ENCODE data around the gene MTSS2.

The MTSS2 gene

GRCh38 chr16:70687671-70688245, 1.9 kb upstream of the MTSS2 start:
- Histone ChIP-seq H3K36me3 (ENCODE audit: control insufficient read depth in 5 of 5, insufficient read depth in 5 of 5, low read length in 5 of 5) (peaks cover 0 to 7% (median 0%) of the 10 kb centered on the region in 5 donors), H3K27ac (ENCODE audit: low read depth, low read length) (peak overlapping the region; percentile 75), H3K9ac (ENCODE audit: low read length in 5 of 5) (peak overlapping the region in 1 of 5 donors; percentile 10), H3K4me1 (ENCODE audit: control insufficient read depth in 5 of 5, insufficient read depth in 5 of 5, low read length in 5 of 5) (peaks cover 25 to 92% (median 87%) of the 10 kb centered on the region in 5 donors), H3K4me3 (ENCODE audit: low read depth in 1 of 5, low read length in 5 of 5) (no peak overlapping the region), H3K9me3 (ENCODE audit: control insufficient read depth in 5 of 5, low read length in 5 of 5) (no peaks in the 10 kb centered on the region), H3K27me3 (ENCODE audit: control insufficient read depth in 5 of 5, insufficient read depth in 4 of 5, low read length in 5 of 5) (no peaks in the 10 kb centered on the region)

GRCh38 chr16:70687102-70687511, 1.3 kb upstream of the MTSS2 start:
- Histone ChIP-seq H3K36me3 (ENCODE audit: control insufficient read depth in 5 of 5, insufficient read depth in 5 of 5, low read length in 5 of 5) (peaks cover 0 to 3% (median 0%) of the 10 kb centered on the region in 5 donors), H3K4me1 (ENCODE audit: control insufficient read depth in 5 of 5, insufficient read depth in 5 of 5, low read length in 5 of 5) (peaks cover 23 to 92% (median 87%) of the 10 kb centered on the region in 5 donors), H3K27me3 (ENCODE audit: control insufficient read depth in 5 of 5, insufficient read depth in 4 of 5, low read length in 5 of 5) (no peaks in the 10 kb centered on the region), H3K27ac (ENCODE audit: low read depth, low read length) (peak overlapping the region; percentile 75), H3K9ac (ENCODE audit: low read length in 5 of 5) (no peak overlapping the region), H3K9me3 (ENCODE audit: control insufficient read depth in 5 of 5, low read length in 5 of 5) (no peaks in the 10 kb centered on the region), H3K4me3 (ENCODE audit: low read depth in 1 of 5, low read length in 5 of 5) (no peak overlapping the region)

- Histone ChIP-seq H3K36me3 (ENCODE audit: control insufficient read depth in 5 of 5, insufficient read depth in 5 of 5, low read length in 5 of 5) (peaks cover 0 to 3% (median 0%) of the 10 kb centered on the region in 5 donors), H3K9me3 (ENCODE audit: control insufficient read depth in 5 of 5, low read length in 5 of 5) (no peaks in the 10 kb centered on the region), H3K4me1 (ENCODE audit: control insufficient read depth in 5 of 5, insufficient read depth in 5 of 5, low read length in 5 of 5) (peaks cover 20 to 92% (median 87%) of the 10 kb centered on the region in 5 donors), H3K4me3 (ENCODE audit: low read depth in 1 of 5, low read length in 5 of 5) (peak overlapping the region in 4 of 5 donors; percentile 39 to 78 (median 50)), H3K27me3 (ENCODE audit: control insufficient read depth in 5 of 5, insufficient read depth in 4 of 5, low read length in 5 of 5) (no peaks in the 10 kb centered on the region), H3K9ac (ENCODE audit: low read length in 5 of 5) (peak overlapping the region in 3 of 5 donors; percentile 33 to 73 (median 68)), H3K27ac (ENCODE audit: low read depth, low read length) (peak overlapping the region; percentile 75)
Measured at GRCh38 chr16:70686376-70687101, 686 bp upstream of the MTSS2 start.

- H3K9ac ChIP-seq (ENCODE audit: low read length in 5 of 5), result peak overlapping the region in 4 of 5 donors; percentile 68 to 77 (median 69)
- peak overlapping the region; percentile 75 to 80 (median 76) for H3K4me3 ChIP-seq (ENCODE audit: low read depth in 1 of 5, low read length in 5 of 5)
- H3K4me1 ChIP-seq (ENCODE audit: control insufficient read depth in 5 of 5, insufficient read depth in 5 of 5, low read length in 5 of 5), result peaks cover 17 to 89% (median 87%) of the 10 kb centered on the region in 5 donors
- peaks cover 0 to 5% (median 0%) of the 10 kb centered on the region in 5 donors for H3K36me3 ChIP-seq (ENCODE audit: control insufficient read depth in 5 of 5, insufficient read depth in 5 of 5, low read length in 5 of 5)
- no peak overlapping the region for H3K27ac ChIP-seq (ENCODE audit: low read depth, low read length)
- no peaks in the 10 kb centered on the region for H3K9me3 ChIP-seq (ENCODE audit: control insufficient read depth in 5 of 5, low read length in 5 of 5)
- H3K27me3 ChIP-seq (ENCODE audit: control insufficient read depth in 5 of 5, insufficient read depth in 4 of 5, low read length in 5 of 5), result no peaks in the 10 kb centered on the region
Measured at GRCh38 chr16:70685061-70685937, 554 bp downstream of the MTSS2 start.

GRCh38 chr16:70684146-70685060, 1.4 kb downstream of the MTSS2 start:
- H3K27me3 ChIP-seq (ENCODE audit: control insufficient read depth in 5 of 5, insufficient read depth in 4 of 5, low read length in 5 of 5), result no peaks in the 10 kb centered on the region
- peak overlapping the region; percentile 75 to 80 (median 76) for H3K4me3 ChIP-seq (ENCODE audit: low read depth in 1 of 5, low read length in 5 of 5)
- H3K4me1 ChIP-seq (ENCODE audit: control insufficient read depth in 5 of 5, insufficient read depth in 5 of 5, low read length in 5 of 5), result peaks cover 15 to 83% (median 81%) of the 10 kb centered on the region in 5 donors
- H3K36me3 ChIP-seq (ENCODE audit: control insufficient read depth in 5 of 5, insufficient read depth in 5 of 5, low read length in 5 of 5), result peaks cover 0 to 9% (median 0%) of the 10 kb centered on the region in 5 donors
- H3K9me3 ChIP-seq (ENCODE audit: control insufficient read depth in 5 of 5, low read length in 5 of 5), result no peaks in the 10 kb centered on the region
- H3K9ac ChIP-seq (ENCODE audit: low read length in 5 of 5), result peak overlapping the region in 4 of 5 donors; percentile 64 to 77 (median 69)
- H3K27ac ChIP-seq (ENCODE audit: low read depth, low read length), result no peak overlapping the region

GRCh38 chr16:70683146-70683944, 2.5 kb downstream of the MTSS2 start:
- peak overlapping the region in 2 of 5 donors; percentile 27 to 48 for H3K9ac ChIP-seq (ENCODE audit: low read length in 5 of 5)
- peaks cover 13 to 73% (median 70%) of the 10 kb centered on the region in 5 donors for H3K4me1 ChIP-seq (ENCODE audit: control insufficient read depth in 5 of 5, insufficient read depth in 5 of 5, low read length in 5 of 5)
- no peaks in the 10 kb centered on the region for H3K9me3 ChIP-seq (ENCODE audit: control insufficient read depth in 5 of 5, low read length in 5 of 5)

GRCh38 chr16:70682239-70683145, 3.4 kb downstream of the MTSS2 start:
- peaks cover 0 to 28% (median 18%) of the 10 kb centered on the region in 5 donors for H3K36me3 ChIP-seq (ENCODE audit: control insufficient read depth in 5 of 5, insufficient read depth in 5 of 5, low read length in 5 of 5)
- H3K9ac ChIP-seq (ENCODE audit: low read length in 5 of 5), result peak overlapping the region in 2 of 5 donors; percentile 55 to 71
- no peak overlapping the region for H3K4me3 ChIP-seq (ENCODE audit: low read depth in 1 of 5, low read length in 5 of 5)
- peak overlapping the region; percentile 10 for H3K27ac ChIP-seq (ENCODE audit: low read depth, low read length)
- H3K4me1 ChIP-seq (ENCODE audit: control insufficient read depth in 5 of 5, insufficient read depth in 5 of 5, low read length in 5 of 5), result peaks cover 9 to 64% (median 62%) of the 10 kb centered on the region in 5 donors
- no peaks in the 10 kb centered on the region for H3K9me3 ChIP-seq (ENCODE audit: control insufficient read depth in 5 of 5, low read length in 5 of 5)
- H3K27me3 ChIP-seq (ENCODE audit: control insufficient read depth in 5 of 5, insufficient read depth in 4 of 5, low read length in 5 of 5), result no peaks in the 10 kb centered on the region

More at GRCh38 chr16:70683146-70683944, 2.5 kb downstream of the MTSS2 start:
- Histone ChIP-seq H3K4me3 (ENCODE audit: low read depth in 1 of 5, low read length in 5 of 5) (no peak overlapping the region), H3K27me3 (ENCODE audit: control insufficient read depth in 5 of 5, insufficient read depth in 4 of 5, low read length in 5 of 5) (no peaks in the 10 kb centered on the region), H3K27ac (ENCODE audit: low read depth, low read length) (no peak overlapping the region), H3K36me3 (ENCODE audit: control insufficient read depth in 5 of 5, insufficient read depth in 5 of 5, low read length in 5 of 5) (peaks cover 0 to 20% (median 10%) of the 10 kb centered on the region in 5 donors)

All from subcutaneous abdominal adipose tissue (tissue), 5 donors.